Left ventricle myocardium inferior (tissue), 1 donor: ENCODE data around the gene ATP11A. TPM values are rescaled to one million over a fixed set of nuclear protein-coding genes. Genes with fewer than 3 reads are reported as not detected.

Source experiments
- DNase-seq: peaks from one replicate; pipeline ENCODE4 v3.0.0-alpha.2; 2020
- H3K27ac ChIP-seq: fragments of 200-600 bp; replicated peaks from 2 replicates; pipeline ENCODE4 v1.8.0; 2021
- H3K27me3 ChIP-seq: fragments of 200-600 bp; 2 replicates; pipeline ENCODE4 v1.8.0; 2021; ENCODE audit warnings: low read depth
- H3K36me3 ChIP-seq: fragments of 200-600 bp; 2 replicates; pipeline ENCODE4 v1.8.0; 2021
- H3K4me1 ChIP-seq: fragments of 200-600 bp; 2 replicates; pipeline ENCODE4 v1.8.0; 2021
- H3K4me3 ChIP-seq: fragments of 200-600 bp; 2 replicates; pipeline ENCODE4 v1.8.0; 2021; ENCODE audit warnings: mild to moderate bottlenecking, moderate library complexity
- H3K9me3 ChIP-seq: fragments of 200-600 bp; replicated peaks from 2 replicates; pipeline ENCODE4 v1.8.0; 2021
- CTCF ChIP-seq: fragments of 200-600 bp; IDR thresholded peaks from 2 replicates; pipeline ENCODE4 v1.8.0; 2021; ENCODE audit warnings: antibody characterized with exemption, mild to moderate bottlenecking, borderline replicate concordance
- intact Hi-C: fragments of 100-400 bp; cut with micrococcal nuclease; formaldehyde crosslinking; loops from one replicate; pipeline ENCODE4 v1.11.0; 2022
- total RNA-seq: library from RNA; stranded (reverse); fragmentation: NEBNext Ultra II Directional; extraction: Animal tissue kit (Norgen Biotek cat#: 25700); gene quantifications from one replicate; pipeline ENCODE4 v1.2.1, GENCODE V29; 2021
- donor health status: DM: no; HTN: yes; CAD: no; lungs with severe emphysema.

The ATP11A gene
- total RNA-seq, 1 donor from 2014 or later, result 106 TPM

- no peaks in the 10 kb centered on the region for H3K27me3 ChIP-seq
- TF ChIP-seq CTCF, result no peak
- H3K9me3 ChIP-seq, result no peaks in the 10 kb centered on the region
- H3K4me1 ChIP-seq, result peaks cover 55% of the 10 kb centered on the region
- peak overlapping the region; percentile 84 for H3K27ac ChIP-seq
- DNase-seq, result no peak
- H3K36me3 ChIP-seq, result no peaks in the 10 kb centered on the region
- intact Hi-C loops, result no loop called here
- no peak overlapping the region for H3K4me3 ChIP-seq
These were observed 31.6 kb downstream of the ATP11A start for GRCh38 chr13:112721198-112722104.

- Histone ChIP-seq H3K27me3 (no peaks in the 10 kb centered on the region), H3K4me1 (peaks cover 65% of the 10 kb centered on the region), H3K27ac (peak overlapping the region; percentile 84), H3K4me3 (peak overlapping the region; percentile 7), H3K36me3 (no peaks in the 10 kb centered on the region), H3K9me3 (no peaks in the 10 kb centered on the region)
- intact Hi-C loops, result no loop called here
- DNase-seq, result peak; percentile 55
- TF ChIP-seq CTCF, result no peak
These were observed 32.8 kb downstream of the ATP11A start for GRCh38 chr13:112722433-112723263.

- no peak for DNase-seq
- Histone ChIP-seq H3K4me3 (no peak overlapping the region), H3K4me1 (peaks cover 76% of the 10 kb centered on the region), H3K36me3 (no peaks in the 10 kb centered on the region), H3K9me3 (no peaks in the 10 kb centered on the region), H3K27me3 (no peaks in the 10 kb centered on the region), H3K27ac (peak overlapping the region; percentile 84)
- no peak for TF ChIP-seq CTCF
- intact Hi-C loops, result no loop called here
These were observed 33.9 kb downstream of the ATP11A start for GRCh38 chr13:112723771-112724170.

GRCh38 chr13:112724788-112725345, 35.0 kb downstream of the ATP11A start:
- no peak for TF ChIP-seq CTCF
- peaks cover 85% of the 10 kb centered on the region for H3K4me1 ChIP-seq
- intact Hi-C loops, result no loop called here
- no peaks in the 10 kb centered on the region for H3K9me3 ChIP-seq
- H3K27me3 ChIP-seq, result no peaks in the 10 kb centered on the region
- H3K4me3 ChIP-seq, result peak overlapping the region; percentile 51
- DNase-seq, result no peak
- H3K27ac ChIP-seq, result peak overlapping the region; percentile 89
- no peaks in the 10 kb centered on the region for H3K36me3 ChIP-seq

GRCh38 chr13:112725346-112726015, 35.6 kb downstream of the ATP11A start:
- H3K4me3 ChIP-seq, result peak overlapping the region; percentile 51
- H3K36me3 ChIP-seq, result no peaks in the 10 kb centered on the region
- TF ChIP-seq CTCF, result no peak
- H3K27me3 ChIP-seq, result no peaks in the 10 kb centered on the region
- H3K4me1 ChIP-seq, result peaks cover 88% of the 10 kb centered on the region
- no peaks in the 10 kb centered on the region for H3K9me3 ChIP-seq
- intact Hi-C loops, result no loop called here
- DNase-seq, result no peak
- H3K27ac ChIP-seq, result peak overlapping the region; percentile 89
